Measurements from ENCODE around the gene FAM118A.

DNA sequence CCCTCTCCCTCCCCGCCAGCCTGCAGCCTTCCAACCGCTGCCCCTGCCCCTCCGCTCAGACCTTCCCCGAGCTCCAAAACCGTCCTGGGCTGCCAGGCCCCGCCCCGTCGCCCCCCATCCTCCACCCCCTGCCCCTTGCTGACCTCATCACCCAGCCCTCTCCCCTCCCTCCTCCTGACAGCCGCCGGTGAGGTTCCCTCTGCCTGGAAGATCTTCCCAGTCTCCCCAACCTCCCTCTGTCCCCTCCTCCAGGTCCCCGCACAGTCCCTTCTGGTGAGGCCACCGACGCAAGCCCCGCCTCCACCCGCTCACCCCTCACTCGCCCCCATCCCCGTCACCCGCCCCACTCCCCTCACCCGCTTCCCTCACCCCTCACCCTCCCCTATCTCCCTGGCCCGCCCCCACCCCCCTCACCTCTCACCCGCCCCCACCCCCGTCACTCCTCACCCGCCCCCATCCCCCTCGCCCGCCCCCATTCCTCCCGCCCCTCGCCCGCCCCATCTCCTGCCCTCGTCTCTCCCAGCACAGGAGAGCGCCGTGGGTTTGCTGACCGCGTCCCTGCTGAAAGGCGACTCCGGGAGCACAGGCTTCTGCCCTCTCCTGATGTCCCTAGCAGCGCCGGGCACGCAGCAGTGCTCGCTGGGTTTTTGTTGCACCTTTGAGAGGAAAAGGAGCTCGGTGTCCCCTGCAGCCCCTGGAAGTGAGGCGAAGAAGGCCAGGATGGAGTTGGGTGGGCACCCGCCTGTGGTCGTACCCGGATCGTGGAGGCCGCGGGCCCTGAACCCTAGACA lies 41.4 kb upstream of the FAM118A start:
- TF ChIP-seq, protein P1, sequence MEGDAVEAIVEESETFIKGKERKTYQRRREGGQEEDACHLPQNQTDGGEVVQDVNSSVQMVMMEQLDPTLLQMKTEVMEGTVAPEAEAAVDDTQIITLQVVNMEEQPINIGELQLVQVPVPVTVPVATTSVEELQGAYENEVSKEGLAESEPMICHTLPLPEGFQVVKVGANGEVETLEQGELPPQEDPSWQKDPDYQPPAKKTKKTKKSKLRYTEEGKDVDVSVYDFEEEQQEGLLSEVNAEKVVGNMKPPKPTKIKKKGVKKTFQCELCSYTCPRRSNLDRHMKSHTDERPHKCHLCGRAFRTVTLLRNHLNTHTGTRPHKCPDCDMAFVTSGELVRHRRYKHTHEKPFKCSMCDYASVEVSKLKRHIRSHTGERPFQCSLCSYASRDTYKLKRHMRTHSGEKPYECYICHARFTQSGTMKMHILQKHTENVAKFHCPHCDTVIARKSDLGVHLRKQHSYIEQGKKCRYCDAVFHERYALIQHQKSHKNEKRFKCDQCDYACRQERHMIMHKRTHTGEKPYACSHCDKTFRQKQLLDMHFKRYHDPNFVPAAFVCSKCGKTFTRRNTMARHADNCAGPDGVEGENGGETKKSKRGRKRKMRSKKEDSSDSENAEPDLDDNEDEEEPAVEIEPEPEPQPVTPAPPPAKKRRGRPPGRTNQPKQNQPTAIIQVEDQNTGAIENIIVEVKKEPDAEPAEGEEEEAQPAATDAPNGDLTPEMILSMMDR (IDR thresholded peaks at IDR 0.05), result no peak
- no peak for TF ChIP-seq POLR2A (IDR thresholded peaks at IDR 0.05)
